SK-N-SH (cell line): ENCODE measurements around the gene PITX1. TPM values are rescaled to one million over a fixed set of nuclear protein-coding genes. Genes with fewer than 3 reads are reported as not detected.

Experiments
- CTCF ChIA-PET: fragments of 300-600, 350-600 bp; formaldehyde crosslinking; extraction: SDS; loops from one replicate; lab custom pipeline; 2021; lab: Yijun Ruan, JAX
- POLR2A ChIA-PET: fragments of 350-600 bp; sonication (Branson Sonifier 250); formaldehyde crosslinking; extraction: SDS; loops from one replicate; lab custom pipeline; 2020; ENCODE audit warnings: antibody characterized with exemption, inconsistent platforms; lab: Yijun Ruan, JAX
- DNase-seq: peaks from one replicate; pipeline ENCODE4 v3.0.0; 2012
- H2AFZ ChIP-seq: fragments of 200-600 bp; sonication (generic); 2 replicates; pipeline ENCODE4 v1.8.1; 2016; ENCODE audit warnings: antibody characterized with exemption, mild to moderate bottlenecking, low read depth
- H3F3A ChIP-seq: fragments of 200-600 bp; sonication (generic); replicated peaks from 2 replicates; pipeline ENCODE3; 2016; ENCODE audit warnings: antibody characterized with exemption, mild to moderate bottlenecking; ENCODE audit not compliant: insufficient read depth
- H3K27ac ChIP-seq, 2 experiments: fragments of 200-500 bp in 1 of 2; fragments of 200-600 bp in 1 of 2; sonication (Bioruptor generic) in 1 of 2; sonication (generic), shearing (Covaris generic) in 1 of 2; 2 replicates each; pipeline versions ENCODE4 v1.5.1 to v1.6.1; 2014 to 2016; ENCODE audit warnings: low read depth in 2 of 2, inconsistent platforms in 1 of 2, low read length in 1 of 2, mild to moderate bottlenecking in 1 of 2, mixed read lengths in 1 of 2
- H3K27me3 ChIP-seq: fragments of 200-600 bp; sonication (generic), shearing (Covaris generic); 2 replicates; pipeline ENCODE4 v1.6.1; 2016; ENCODE audit warnings: mixed run types; ENCODE audit not compliant: insufficient read depth
- H3K36me3 ChIP-seq, 2 experiments: fragments of 200-500 bp in 1 of 2; fragments of 200-600 bp in 1 of 2; sonication (Bioruptor generic) in 1 of 2; sonication (generic) in 1 of 2; replicated peaks in 1 of 2; 2 replicates each; pipeline versions ENCODE3 to v1.5.1; 2014 to 2016; ENCODE audit warnings: low read length in 1 of 2, mild to moderate bottlenecking in 1 of 2; ENCODE audit not compliant: insufficient read depth in 2 of 2, control insufficient read depth in 1 of 2
- H3K4me1 ChIP-seq, 2 experiments: fragments of 200-500 bp in 1 of 2; fragments of 200-600 bp in 1 of 2; sonication (Bioruptor generic) in 1 of 2; sonication (generic), shearing (Covaris generic) in 1 of 2; 2 replicates each; pipeline versions ENCODE4 v1.5.1 to v1.6.1; 2014 to 2016; ENCODE audit warnings: low read depth in 1 of 2, low read length in 1 of 2, mixed run types in 1 of 2; ENCODE audit not compliant: insufficient read depth in 2 of 2, control insufficient read depth in 1 of 2
- H3K4me2 ChIP-seq: fragments of 200-600 bp; sonication (generic), shearing (Covaris generic); 2 replicates; pipeline ENCODE4 v1.6.1; 2017; ENCODE audit warnings: mixed run types
- H3K4me3 ChIP-seq, 2 experiments: fragments of 200-500 bp in 1 of 2; fragments of 200-600 bp in 1 of 2; sonication (Bioruptor generic) in 1 of 2; sonication (generic), shearing (Covaris generic) in 1 of 2; 2 replicates each; pipeline versions ENCODE4 v1.5.1 to v1.8.1; 2014 to 2016; ENCODE audit warnings: low read depth in 2 of 2, inconsistent platforms in 1 of 2, low read length in 1 of 2, mild to moderate bottlenecking in 1 of 2, mixed read lengths in 1 of 2, moderate library complexity in 1 of 2
- H3K79me2 ChIP-seq: fragments of 200-600 bp; sonication (generic); 2 replicates; pipeline ENCODE4 v1.8.1; 2017; ENCODE audit warnings: mild to moderate bottlenecking; ENCODE audit not compliant: insufficient read depth
- H3K9ac ChIP-seq: fragments of 200-600 bp; sonication (generic); 2 replicates; pipeline ENCODE4 v1.6.1; 2017; ENCODE audit warnings: mixed run types
- H3K9me2 ChIP-seq: fragments of 200-600 bp; sonication (generic); 2 replicates; pipeline ENCODE4 v1.6.1; 2017; ENCODE audit warnings: mixed run types
- H3K9me3 ChIP-seq: fragments of 200-600 bp; sonication (generic); 2 replicates; pipeline ENCODE4 v1.6.1; 2017; ENCODE audit warnings: mixed run types, mild to moderate bottlenecking, moderate library complexity
- H4K20me1 ChIP-seq: fragments of 200-600 bp; sonication (generic); 2 replicates; pipeline ENCODE4 v1.6.1; 2017; ENCODE audit warnings: mild to moderate bottlenecking, mixed run types; ENCODE audit not compliant: insufficient read depth
- EP300 ChIP-seq, 2 experiments: IDR thresholded peaks; 2 replicates each; pipeline versions ENCODE4 v1.4.0 to v1.6.1; 2012; ENCODE audit warnings: borderline replicate concordance in 1 of 2, low read depth in 1 of 2, low read length in 1 of 2
- EZH2phosphoT487 ChIP-seq: fragments of 200-600 bp; sonication (generic); IDR thresholded peaks from 2 replicates; pipeline ENCODE4 v1.6.1; 2017; ENCODE audit warnings: low read depth, mixed run types, mild to moderate bottlenecking, antibody characterized with exemption, moderate library complexity, borderline replicate concordance
- FOXJ3 ChIP-seq: sonication (generic); formaldehyde crosslinking; IDR thresholded peaks from 2 replicates; pipeline ENCODE4 v1.5.1; 2020; ENCODE audit warnings: mild to moderate bottlenecking, missing genetic modification reagents
- GABPA ChIP-seq: IDR thresholded peaks from 2 replicates; pipeline ENCODE4 v1.4.0; 2012; ENCODE audit warnings: low read depth, mild to moderate bottlenecking
- MEF2A ChIP-seq: IDR thresholded peaks from 2 replicates; pipeline ENCODE4 v1.4.0; 2012; ENCODE audit warnings: low read depth, borderline replicate concordance
- MXI1 ChIP-seq: IDR thresholded peaks from 2 replicates; pipeline ENCODE4 v1.6.1; 2012; ENCODE audit warnings: mild to moderate bottlenecking, low read depth, low read length, improper control_type of control experiment
- POLR2AphosphoS5 ChIP-seq: IDR thresholded peaks from 2 replicates; pipeline ENCODE4 v1.6.1; 2012; ENCODE audit warnings: low read depth, low read length
- RAD21 ChIP-seq: IDR thresholded peaks from 2 replicates; pipeline ENCODE4 v1.6.1; 2012; ENCODE audit warnings: mild to moderate bottlenecking, low read length
- RCOR1 ChIP-seq: fragments of 150-350 bp; IDR thresholded peaks from 2 replicates; pipeline ENCODE4 v1.6.1; 2017; ENCODE audit warnings: antibody characterized with exemption, low read length
- RFX5 ChIP-seq: IDR thresholded peaks from 2 replicates; pipeline ENCODE4 v1.6.1; 2012; ENCODE audit warnings: mild to moderate bottlenecking, improper control_type of control experiment, low read length
- SIN3A ChIP-seq: IDR thresholded peaks from 2 replicates; pipeline ENCODE4 v1.6.1; 2012; ENCODE audit warnings: low read depth, mild to moderate bottlenecking, low read length, moderate library complexity, borderline replicate concordance
- SMC3 ChIP-seq: IDR thresholded peaks from 2 replicates; pipeline ENCODE4 v1.6.1; 2012; ENCODE audit warnings: low read depth, low read length, improper control_type of control experiment
- TAF1 ChIP-seq: IDR thresholded peaks from 2 replicates; pipeline ENCODE4 v1.6.1; 2012; ENCODE audit warnings: low read depth, mild to moderate bottlenecking, low read length, moderate library complexity, borderline replicate concordance
- YY1 ChIP-seq: IDR thresholded peaks from 2 replicates; pipeline ENCODE4 v1.4.0; 2012; ENCODE audit warnings: low read depth, mild to moderate bottlenecking
- whole genome bisulfite sequencing: methylation state at CpG from one replicate; pipeline ENCODE4 v1.1.6; 2017; ENCODE audit warnings: low lambda C conversion rate; 5-methylcytosine and 5-hydroxymethylcytosine counted together
- polyA plus RNA-seq, 3 experiments: library from polyadenylated mRNA; depleted of rRNA; stranded (reverse); fragments of >200 nt; gene quantifications; 2 replicates each; pipeline ENCODE4 v1.2.3, GENCODE V29; 2012
- TF ChIP-seq, protein P1 (sequence below): fragments of 150-350 bp; IDR thresholded peaks from 2 replicates; pipeline ENCODE4 v1.6.1; 2016; ENCODE audit warnings: mild to moderate bottlenecking, low read depth, low read length
- TF ChIP-seq, protein P2 (sequence below): fragments of 200-600 bp; sonication (generic); IDR thresholded peaks from 2 replicates; pipeline ENCODE4 v1.6.1; 2017; ENCODE audit warnings: antibody characterized with exemption, mild to moderate bottlenecking, moderate library complexity
- TF ChIP-seq, protein P3 (sequence below): IDR thresholded peaks from 2 replicates; pipeline ENCODE4 v1.4.0; 2012; ENCODE audit warnings: low read depth, borderline replicate concordance
- TF ChIP-seq, protein P4 (sequence below): IDR thresholded peaks from 2 replicates; pipeline ENCODE4 v1.4.0; 2012; ENCODE audit warnings: low read depth, borderline replicate concordance

The PITX1 gene
- polyA plus RNA-seq, 1 of the 3 experiments (the other 2 are of a cell fraction): not detected

DNA sequence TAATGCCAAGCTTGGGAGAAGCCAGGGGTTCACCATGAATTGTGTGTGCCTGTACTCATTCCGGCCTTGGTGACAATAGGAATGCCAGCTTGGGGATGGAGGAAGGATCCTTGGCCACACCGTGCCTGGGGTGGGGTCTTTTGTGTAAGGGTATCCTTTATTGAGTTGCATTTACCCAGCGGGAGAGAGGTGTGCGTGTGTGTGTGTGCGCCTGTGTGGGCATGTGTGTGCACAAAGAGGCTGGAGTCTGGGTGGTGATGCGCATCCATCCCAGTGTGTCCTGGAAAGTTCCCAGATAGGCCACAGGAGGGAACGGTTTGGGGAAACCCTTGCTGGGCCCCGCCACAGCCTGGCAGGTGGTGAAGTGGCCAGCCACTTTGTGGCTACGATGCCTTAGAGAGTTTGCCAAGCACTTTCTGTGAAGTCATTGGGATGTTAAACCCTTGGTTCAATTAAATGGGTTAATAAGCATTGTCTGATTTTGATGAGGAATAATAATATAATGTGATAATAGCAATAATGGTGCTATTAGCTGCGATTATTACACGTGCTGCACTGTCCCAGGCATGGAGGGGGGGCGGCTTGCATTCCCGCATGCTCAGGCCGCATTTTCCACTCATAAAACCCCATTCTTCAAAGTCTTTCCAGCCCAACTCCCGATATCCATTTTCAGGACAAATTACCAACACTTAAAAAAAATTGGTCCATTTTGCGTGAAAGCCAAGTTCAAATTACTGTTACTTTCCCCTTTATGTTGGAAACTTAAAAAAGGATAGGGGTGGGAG, 13.7 kb downstream of the PITX1 start:
- H3K36me3 ChIP-seq: no peaks in the 10 kb centered on the region
- ChIA-PET CTCF (interaction anchor here (1.0 kb wide), 1 partner anchor 10 kb away, joined by 3 read pairs; no protein-coding TSS in a partner anchor), POLR2A (no interaction called here)
- H3K9me2 ChIP-seq: no peaks in the 10 kb centered on the region
- TF ChIP-seq YY1: no peak
- TF ChIP-seq, protein P1, sequence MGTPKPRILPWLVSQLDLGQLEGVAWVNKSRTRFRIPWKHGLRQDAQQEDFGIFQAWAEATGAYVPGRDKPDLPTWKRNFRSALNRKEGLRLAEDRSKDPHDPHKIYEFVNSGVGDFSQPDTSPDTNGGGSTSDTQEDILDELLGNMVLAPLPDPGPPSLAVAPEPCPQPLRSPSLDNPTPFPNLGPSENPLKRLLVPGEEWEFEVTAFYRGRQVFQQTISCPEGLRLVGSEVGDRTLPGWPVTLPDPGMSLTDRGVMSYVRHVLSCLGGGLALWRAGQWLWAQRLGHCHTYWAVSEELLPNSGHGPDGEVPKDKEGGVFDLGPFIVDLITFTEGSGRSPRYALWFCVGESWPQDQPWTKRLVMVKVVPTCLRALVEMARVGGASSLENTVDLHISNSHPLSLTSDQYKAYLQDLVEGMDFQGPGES: no peak
- no peak for TF ChIP-seq TAF1
- TF ChIP-seq SMC3: no peak
- no peak for TF ChIP-seq RFX5
- no peak for TF ChIP-seq MEF2A
- TF ChIP-seq SIN3A: no peak
- TF ChIP-seq RCOR1: no peak
- TF ChIP-seq EP300 (IDR thresholded peaks at IDR 0.05; ENCODE audit: borderline replicate concordance in 1 of 2, low read depth in 1 of 2, low read length in 1 of 2): no peak
- no peak for TF ChIP-seq POLR2AphosphoS5
- TF ChIP-seq GABPA: no peak
- no peak for TF ChIP-seq RAD21
- no peak for TF ChIP-seq MXI1
- TF ChIP-seq, protein P2, sequence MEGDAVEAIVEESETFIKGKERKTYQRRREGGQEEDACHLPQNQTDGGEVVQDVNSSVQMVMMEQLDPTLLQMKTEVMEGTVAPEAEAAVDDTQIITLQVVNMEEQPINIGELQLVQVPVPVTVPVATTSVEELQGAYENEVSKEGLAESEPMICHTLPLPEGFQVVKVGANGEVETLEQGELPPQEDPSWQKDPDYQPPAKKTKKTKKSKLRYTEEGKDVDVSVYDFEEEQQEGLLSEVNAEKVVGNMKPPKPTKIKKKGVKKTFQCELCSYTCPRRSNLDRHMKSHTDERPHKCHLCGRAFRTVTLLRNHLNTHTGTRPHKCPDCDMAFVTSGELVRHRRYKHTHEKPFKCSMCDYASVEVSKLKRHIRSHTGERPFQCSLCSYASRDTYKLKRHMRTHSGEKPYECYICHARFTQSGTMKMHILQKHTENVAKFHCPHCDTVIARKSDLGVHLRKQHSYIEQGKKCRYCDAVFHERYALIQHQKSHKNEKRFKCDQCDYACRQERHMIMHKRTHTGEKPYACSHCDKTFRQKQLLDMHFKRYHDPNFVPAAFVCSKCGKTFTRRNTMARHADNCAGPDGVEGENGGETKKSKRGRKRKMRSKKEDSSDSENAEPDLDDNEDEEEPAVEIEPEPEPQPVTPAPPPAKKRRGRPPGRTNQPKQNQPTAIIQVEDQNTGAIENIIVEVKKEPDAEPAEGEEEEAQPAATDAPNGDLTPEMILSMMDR: no peak
- TF ChIP-seq, protein P3, sequence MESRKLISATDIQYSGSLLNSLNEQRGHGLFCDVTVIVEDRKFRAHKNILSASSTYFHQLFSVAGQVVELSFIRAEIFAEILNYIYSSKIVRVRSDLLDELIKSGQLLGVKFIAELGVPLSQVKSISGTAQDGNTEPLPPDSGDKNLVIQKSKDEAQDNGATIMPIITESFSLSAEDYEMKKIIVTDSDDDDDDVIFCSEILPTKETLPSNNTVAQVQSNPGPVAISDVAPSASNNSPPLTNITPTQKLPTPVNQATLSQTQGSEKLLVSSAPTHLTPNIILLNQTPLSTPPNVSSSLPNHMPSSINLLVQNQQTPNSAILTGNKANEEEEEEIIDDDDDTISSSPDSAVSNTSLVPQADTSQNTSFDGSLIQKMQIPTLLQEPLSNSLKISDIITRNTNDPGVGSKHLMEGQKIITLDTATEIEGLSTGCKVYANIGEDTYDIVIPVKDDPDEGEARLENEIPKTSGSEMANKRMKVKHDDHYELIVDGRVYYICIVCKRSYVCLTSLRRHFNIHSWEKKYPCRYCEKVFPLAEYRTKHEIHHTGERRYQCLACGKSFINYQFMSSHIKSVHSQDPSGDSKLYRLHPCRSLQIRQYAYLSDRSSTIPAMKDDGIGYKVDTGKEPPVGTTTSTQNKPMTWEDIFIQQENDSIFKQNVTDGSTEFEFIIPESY: no peak
- no peak for TF ChIP-seq FOXJ3
- TF ChIP-seq, protein P4, sequence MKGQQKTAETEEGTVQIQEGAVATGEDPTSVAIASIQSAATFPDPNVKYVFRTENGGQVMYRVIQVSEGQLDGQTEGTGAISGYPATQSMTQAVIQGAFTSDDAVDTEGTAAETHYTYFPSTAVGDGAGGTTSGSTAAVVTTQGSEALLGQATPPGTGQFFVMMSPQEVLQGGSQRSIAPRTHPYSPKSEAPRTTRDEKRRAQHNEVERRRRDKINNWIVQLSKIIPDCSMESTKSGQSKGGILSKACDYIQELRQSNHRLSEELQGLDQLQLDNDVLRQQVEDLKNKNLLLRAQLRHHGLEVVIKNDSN: no peak
- no peak for TF ChIP-seq EZH2phosphoT487
- H3K79me2 ChIP-seq: no peaks in the 10 kb centered on the region
- H4K20me1 ChIP-seq: no peaks in the 10 kb centered on the region
- no peak overlapping the region for H3K4me3 ChIP-seq
- H3K27me3 ChIP-seq: peaks cover 5% of the 10 kb centered on the region; the same call in 1 of the 2 replicates
- 76% methylated on average over 16 of the region's 16 CpGs for whole genome bisulfite sequencing
- DNase-seq: peak; percentile 30
- no peak overlapping the region for H3K27ac ChIP-seq
- H3K9me3 ChIP-seq: no peaks in the 10 kb centered on the region
- H3F3A ChIP-seq: no peaks in the 10 kb centered on the region
- H3K4me1 ChIP-seq: no peaks in the 10 kb centered on the region; a peak in 1 of 4 replicates
- H2AFZ ChIP-seq: no peak overlapping the region
- no peak overlapping the region for H3K4me2 ChIP-seq
- H3K9ac ChIP-seq: no peak overlapping the region
